HK-2 (cell line): ENCODE results near the gene DCK.
"Not testable (repeated sequence)": the region's sequence is repeated elsewhere in the genome, so short reads cannot be mapped to it uniquely, and the experiment has no call there.

ENCODE experiments used
- DNase-seq: peaks from one replicate; pipeline ENCODE4 v3.0.0-alpha.2; 2018; ENCODE audit not compliant: unreplicated experiment

Gene DCK

GRCh38 chr4:70993181-70994068, at the start of gene DCK:
Gene DCK, plus strand, starts transcription at chr4:70993649. Its CDS starts 187 bp downstream, at chr4:70993836.
- peak; percentile 93 for DNase-seq

DNA sequence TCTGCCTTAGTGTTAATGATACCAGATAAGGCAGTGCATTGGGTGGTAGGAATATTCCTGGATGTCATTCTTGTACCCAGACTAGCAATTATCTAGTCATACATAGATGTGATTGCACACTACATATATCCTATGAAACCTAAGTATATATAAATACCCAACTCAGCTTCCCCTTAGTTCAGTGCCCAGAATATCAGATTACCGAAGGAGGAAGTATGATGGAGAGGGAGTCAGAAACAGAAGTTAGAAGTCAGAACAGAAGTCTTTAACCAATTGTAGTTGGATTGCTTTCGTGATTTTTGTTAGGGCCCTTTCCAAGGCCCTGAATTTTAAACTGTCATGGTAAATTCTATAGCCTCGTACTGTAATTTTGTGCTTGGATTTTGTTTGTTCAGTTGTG, 48.4 kb upstream of the DCK start:
- no peak for DNase-seq

DNA sequence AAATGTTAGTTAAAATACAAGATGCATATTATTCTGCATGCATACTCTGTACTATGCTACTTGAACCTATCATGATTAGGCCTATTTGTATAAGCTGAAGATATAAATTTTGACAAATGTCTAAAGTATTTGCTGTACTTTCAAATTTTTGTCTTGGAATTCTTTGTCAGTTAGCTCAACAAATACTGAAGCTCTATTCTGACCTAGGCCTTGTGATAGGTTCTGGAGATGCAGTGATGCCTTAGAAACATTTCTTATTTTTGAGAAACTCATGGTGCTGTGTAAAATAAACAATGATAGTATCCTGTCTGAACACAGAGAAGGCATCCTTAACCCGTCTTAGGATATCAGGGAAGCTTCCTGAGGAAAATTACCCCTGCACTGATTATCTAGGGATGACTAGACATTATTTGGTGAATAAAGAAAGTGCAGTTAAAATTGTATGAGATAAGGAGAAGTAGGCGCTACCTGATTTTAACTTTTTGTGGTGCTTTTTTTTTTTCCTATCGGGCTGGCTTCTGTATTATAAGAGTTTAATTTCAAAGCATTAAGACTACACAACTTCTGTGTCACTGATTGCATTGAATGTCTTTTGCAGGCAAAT, 47.9 kb upstream of the DCK start:
- DNase-seq: no peak

GRCh38 chr4:70946939-70947338, 46.5 kb upstream of the DCK start:
- no peak for DNase-seq

DNA sequence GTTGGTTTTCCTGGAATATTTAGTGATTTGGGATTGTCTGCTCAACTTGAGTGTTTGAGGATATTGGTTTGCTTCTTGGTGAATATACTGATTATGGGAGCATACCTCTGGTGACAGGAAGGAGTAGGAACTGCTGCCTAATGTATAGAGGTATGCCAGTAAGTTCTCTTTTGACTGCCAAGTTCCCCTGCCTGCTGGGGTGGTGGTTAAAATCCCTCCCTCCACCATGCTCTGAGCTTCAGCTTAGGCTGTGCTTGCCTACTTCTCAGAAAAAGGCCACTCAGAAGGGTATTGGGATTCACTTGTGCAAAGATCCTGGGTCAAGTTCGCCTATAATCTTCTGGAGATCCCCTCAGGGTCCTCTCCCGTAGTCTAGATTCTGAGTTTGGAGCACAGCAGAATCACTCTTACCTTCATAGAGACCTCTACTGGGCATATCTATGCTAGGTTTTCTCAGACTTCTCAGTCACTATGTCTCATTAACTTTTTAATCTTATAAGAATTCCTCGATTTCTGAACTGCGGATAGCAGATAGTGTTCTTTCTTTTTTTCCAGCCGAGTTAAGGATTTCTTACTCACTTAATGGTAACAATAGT, 44.7 kb upstream of the DCK start:
- DNase-seq: no peak

DNA sequence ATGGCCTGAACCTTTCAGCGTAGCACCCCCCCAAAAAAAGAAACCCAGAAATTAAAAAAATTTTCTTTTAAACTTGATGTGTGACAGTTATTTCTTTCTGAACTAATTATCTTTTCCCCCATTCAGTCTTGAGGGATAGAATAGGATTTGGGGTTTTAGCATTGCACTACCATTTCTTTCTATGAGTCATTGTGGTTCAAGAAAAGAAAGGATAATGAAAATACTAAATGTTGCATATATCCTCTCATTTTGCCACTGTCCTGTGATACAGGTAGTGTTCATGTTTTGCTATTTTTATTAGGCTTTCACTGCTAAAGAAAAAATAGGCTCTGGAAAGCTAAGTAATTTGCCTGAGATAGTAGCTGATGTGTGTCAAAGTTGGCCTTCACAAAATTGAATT, 39.4 kb upstream of the DCK start:
- DNase-seq: no peak

GRCh38 chr4:70956549-70957210, 36.8 kb upstream of the DCK start:
- DNase-seq: no peak

GRCh38 chr4:70958681-70959080, 34.8 kb upstream of the DCK start:
- DNase-seq: no peak

GRCh38 chr4:70969076-70969475, 24.4 kb upstream of the DCK start:
- peak; percentile 14 for DNase-seq

- DNase-seq: no peak
Measured at GRCh38 chr4:70976252-70976651, 17.2 kb upstream of the DCK start.

- no peak for DNase-seq
Measured at GRCh38 chr4:70979445-70980008, 13.9 kb upstream of the DCK start.

GRCh38 chr4:70980196-70980595, 13.3 kb upstream of the DCK start:
- no peak for DNase-seq

GRCh38 chr4:70984106-70984505, 9.3 kb upstream of the DCK start:
- no peak for DNase-seq

DNA sequence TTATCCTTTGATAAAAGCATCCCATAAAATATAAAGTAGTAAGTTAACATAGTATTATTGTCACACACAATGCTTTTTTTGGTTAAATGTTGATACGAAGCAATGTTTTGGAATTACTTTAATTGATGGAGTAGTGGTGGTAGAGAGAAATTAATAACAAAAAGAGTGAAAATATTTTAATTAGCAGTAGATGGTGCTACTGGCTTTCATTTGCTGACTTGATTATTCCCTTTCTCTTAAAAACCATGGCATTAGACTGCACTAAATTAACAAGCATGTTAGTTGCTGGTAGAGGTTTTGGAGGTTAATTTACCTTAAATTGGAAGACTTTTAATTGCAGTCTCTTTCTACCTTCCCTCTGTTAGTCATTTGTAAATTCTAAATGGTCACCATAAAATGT, 8.9 kb upstream of the DCK start:
- DNase-seq: no peak

- DNase-seq: no peak
Measured at GRCh38 chr4:70991596-70991995, 1.9 kb upstream of the DCK start.

DNA sequence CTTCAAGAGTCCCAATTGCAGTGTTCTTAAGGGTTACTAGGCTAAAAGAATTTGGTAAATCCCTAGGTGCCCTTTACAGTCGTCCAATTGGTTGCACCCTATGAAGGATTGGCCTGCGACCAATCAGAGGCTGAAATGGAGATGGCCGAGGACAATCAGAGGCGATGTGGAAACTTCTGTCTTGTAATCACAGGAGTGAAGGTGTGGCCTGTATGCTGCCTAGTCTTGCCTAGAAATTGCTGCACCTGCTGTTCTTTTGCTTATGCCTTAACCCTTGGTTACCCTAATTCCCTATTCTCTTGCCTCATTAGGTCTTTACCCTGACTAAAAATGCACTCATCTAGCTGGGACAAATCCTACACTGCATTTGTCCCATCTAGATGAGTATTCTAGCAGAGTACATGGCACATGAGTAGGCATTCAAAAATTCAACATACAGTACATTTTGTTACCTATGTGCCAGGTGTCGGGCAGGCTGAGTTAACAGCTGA, 1.0 kb upstream of the DCK start:
- no peak for DNase-seq

- DNase-seq: no peak
Measured at GRCh38 chr4:70994069-70994366, 569 bp downstream of the DCK start.

GRCh38 chr4:70994387-70995099, 1.1 kb downstream of the DCK start:
- DNase-seq: no peak

GRCh38 chr4:70996018-70996360, 2.5 kb downstream of the DCK start:
- DNase-seq: no peak

GRCh38 chr4:70997036-70997435, 3.6 kb downstream of the DCK start:
- DNase-seq: no peak

DNA sequence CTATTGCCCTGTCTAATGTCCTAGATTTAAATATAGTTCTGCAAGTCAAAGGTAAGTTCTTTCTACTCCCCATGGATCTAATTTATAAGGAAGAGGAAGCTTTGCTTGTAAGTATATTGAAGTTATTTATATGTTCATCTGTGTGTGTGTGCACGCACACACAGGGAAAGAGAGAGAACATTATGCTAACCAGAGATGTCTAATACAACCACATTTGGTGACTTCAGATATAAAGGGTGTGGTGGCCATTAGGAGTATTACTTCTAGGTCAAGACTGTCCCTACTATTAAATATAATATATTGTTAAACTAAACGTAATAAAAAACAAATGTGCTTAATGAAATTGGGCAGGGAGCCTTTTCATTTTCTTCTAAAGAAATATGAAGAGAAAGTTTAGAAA, 4.1 kb downstream of the DCK start:
- no peak for DNase-seq

GRCh38 chr4:70999639-71000038, 6.2 kb downstream of the DCK start:
- DNase-seq: not testable (repeated sequence)
